ENCODE data around the gene CALN1. TPM values are rescaled to one million over a fixed set of nuclear protein-coding genes. Genes with fewer than 3 reads are reported as not detected.
"Not testable (repeated sequence)": the region's sequence is repeated elsewhere in the genome, so short reads cannot be mapped to it uniquely, and the experiment has no call there.

Gene CALN1
- total RNA-seq, 1 experiment from 2014 or later: not detected

DNA sequence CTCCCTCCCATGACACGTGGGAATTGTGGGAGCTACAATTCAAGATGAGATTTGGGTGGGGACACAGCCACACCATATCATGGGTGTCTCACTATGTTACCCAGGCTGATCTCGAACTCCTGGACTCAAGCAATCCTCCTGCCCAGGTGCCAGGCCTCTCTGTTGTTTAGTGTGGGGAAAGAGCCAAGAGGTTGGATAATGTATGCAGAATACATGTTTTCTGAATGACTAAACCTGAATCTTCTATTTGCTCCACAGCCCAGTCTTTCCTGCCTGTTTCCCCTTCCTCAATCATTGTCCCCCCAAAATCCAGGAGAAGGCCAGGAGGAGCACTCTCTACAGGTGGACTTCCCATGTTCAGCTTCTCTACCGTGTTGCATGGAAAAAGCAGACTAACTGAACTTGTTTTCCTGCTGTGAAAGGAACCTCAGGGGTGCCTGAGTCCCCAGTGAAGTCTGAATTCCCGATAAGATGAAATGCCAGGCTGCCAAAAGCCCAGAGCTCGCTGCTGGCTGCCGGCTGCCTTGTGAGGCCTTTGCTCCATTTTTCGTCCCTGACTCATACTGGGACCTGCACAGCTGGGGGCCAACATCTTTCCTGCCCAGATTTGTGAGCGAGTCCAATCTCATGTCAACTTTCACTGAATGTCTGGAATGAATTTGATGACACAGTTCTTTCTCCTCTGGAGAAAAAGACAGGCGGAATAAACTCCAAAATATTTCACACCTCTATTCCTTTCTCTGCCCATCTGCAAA lies 588.0 kb downstream of the CALN1 start:
- Histone ChIP-seq H3K4me3 (ENCODE audit: low read depth, low read length) (no peak overlapping the region), H3K9me3 (peaks cover 3% of the 10 kb centered on the region; the same call in 1 of the 2 replicates), H3K4me1 (no peaks in the 10 kb centered on the region), H3K36me3 (ENCODE audit: control insufficient read depth, insufficient read depth, low read length) (no peaks in the 10 kb centered on the region), H3K27me3 (replicated peaks; ENCODE audit: control insufficient read depth, insufficient read depth, low read length) (no peaks in the 10 kb centered on the region)
- intact Hi-C loops (cut with micrococcal nuclease; ENCODE audit: unreplicated experiment): no loop called here
- peaks cover 22% of the 10 kb centered on the region for H3K9me3 Mint-ChIP-seq (ENCODE audit: unreplicated experiment)
- ChIA-PET POLR2A (no interaction called here), CTCF (no interaction called here)
- H3K27me3 Mint-ChIP-seq (ENCODE audit: insufficient read depth, unreplicated experiment): no peaks in the 10 kb centered on the region
- H3K4me1 Mint-ChIP-seq (ENCODE audit: low read depth, unreplicated experiment): no peaks in the 10 kb centered on the region
- no peak for DNase-seq
- BruUV-seq (replicated peaks): no TSS peak
- TF ChIP-seq, protein P1, sequence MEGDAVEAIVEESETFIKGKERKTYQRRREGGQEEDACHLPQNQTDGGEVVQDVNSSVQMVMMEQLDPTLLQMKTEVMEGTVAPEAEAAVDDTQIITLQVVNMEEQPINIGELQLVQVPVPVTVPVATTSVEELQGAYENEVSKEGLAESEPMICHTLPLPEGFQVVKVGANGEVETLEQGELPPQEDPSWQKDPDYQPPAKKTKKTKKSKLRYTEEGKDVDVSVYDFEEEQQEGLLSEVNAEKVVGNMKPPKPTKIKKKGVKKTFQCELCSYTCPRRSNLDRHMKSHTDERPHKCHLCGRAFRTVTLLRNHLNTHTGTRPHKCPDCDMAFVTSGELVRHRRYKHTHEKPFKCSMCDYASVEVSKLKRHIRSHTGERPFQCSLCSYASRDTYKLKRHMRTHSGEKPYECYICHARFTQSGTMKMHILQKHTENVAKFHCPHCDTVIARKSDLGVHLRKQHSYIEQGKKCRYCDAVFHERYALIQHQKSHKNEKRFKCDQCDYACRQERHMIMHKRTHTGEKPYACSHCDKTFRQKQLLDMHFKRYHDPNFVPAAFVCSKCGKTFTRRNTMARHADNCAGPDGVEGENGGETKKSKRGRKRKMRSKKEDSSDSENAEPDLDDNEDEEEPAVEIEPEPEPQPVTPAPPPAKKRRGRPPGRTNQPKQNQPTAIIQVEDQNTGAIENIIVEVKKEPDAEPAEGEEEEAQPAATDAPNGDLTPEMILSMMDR (IDR thresholded peaks at IDR 0.05; ENCODE audit: insufficient read depth in 1 of 2, low read depth in 1 of 2, low read length in 1 of 2, severe bottlenecking in 1 of 2, unreplicated experiment in 1 of 2): no peak
- no peak overlapping the region for H3K27ac Mint-ChIP-seq (ENCODE audit: unreplicated experiment)
- H3K4me3 Mint-ChIP-seq (ENCODE audit: unreplicated experiment): no peak overlapping the region
- H3K36me3 Mint-ChIP-seq (ENCODE audit: insufficient read depth, unreplicated experiment): no peaks in the 10 kb centered on the region

DNA sequence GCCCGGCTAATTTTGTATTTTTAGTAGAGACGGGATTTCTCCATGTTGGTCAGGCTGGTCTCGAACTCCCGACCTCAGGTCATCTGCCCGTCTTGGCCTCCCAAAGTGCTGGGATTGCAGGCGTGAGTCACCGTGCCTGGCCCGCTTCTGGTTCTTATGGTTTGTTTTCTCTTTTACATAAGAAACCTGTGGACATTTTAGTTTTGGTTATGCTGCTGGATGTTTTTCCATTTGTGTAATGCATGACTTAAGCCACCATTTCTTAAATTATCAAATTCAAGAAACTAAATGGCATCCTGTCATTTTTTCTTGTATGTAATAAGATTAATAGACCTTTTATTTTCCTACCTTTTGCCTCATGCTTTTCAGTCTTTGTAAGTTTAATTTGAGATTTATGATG lies 589.7 kb downstream of the CALN1 start:
- POLR2A ChIA-PET; BruUV-seq (replicated peaks); DNase-seq; H3K27me3 ChIP-seq (replicated peaks; ENCODE audit: control insufficient read depth, insufficient read depth, low read length); CTCF ChIA-PET; intact Hi-C loops (cut with micrococcal nuclease; ENCODE audit: unreplicated experiment); H3K4me1 Mint-ChIP-seq (ENCODE audit: low read depth, unreplicated experiment); H3K36me3 Mint-ChIP-seq (ENCODE audit: insufficient read depth, unreplicated experiment); H3K9me3 ChIP-seq; H3K4me3 Mint-ChIP-seq (ENCODE audit: unreplicated experiment); H3K4me1 ChIP-seq; H3K4me3 ChIP-seq (ENCODE audit: low read depth, low read length); H3K27me3 Mint-ChIP-seq (ENCODE audit: insufficient read depth, unreplicated experiment); H3K36me3 ChIP-seq (ENCODE audit: control insufficient read depth, insufficient read depth, low read length); H3K27ac Mint-ChIP-seq (ENCODE audit: unreplicated experiment): not testable (repeated sequence)
- peaks cover 22% of the 10 kb centered on the region for H3K9me3 Mint-ChIP-seq (ENCODE audit: unreplicated experiment)

DNA sequence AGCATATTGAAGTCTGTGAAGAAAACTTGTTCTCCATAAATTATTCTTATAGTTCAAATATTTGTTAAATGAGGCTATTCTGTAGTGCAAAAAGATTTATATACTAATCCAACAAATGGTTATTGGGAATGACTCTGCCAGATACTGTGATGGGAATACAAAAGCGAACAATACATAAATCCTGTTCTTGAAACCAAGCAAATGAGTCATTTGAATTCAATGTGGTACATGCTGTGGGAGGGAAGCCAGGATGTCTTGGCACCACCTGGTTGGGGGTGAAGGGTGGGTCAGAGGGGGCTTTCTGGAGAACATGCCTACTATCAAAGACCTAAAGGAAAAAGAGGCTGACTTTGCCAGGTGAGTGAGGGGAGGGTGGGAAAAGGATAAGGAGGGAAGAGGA lies 594.2 kb downstream of the CALN1 start:
- CTCF ChIA-PET: no interaction called here
- intact Hi-C loops (cut with micrococcal nuclease; ENCODE audit: unreplicated experiment): no loop called here

More for the DNA sequence above, 594.2 kb downstream of the CALN1 start:
- Mint-ChIP-seq H3K4me3 (ENCODE audit: unreplicated experiment) (no peak overlapping the region), H3K4me1 (ENCODE audit: low read depth, unreplicated experiment) (no peaks in the 10 kb centered on the region), H3K27me3 (ENCODE audit: insufficient read depth, unreplicated experiment) (no peaks in the 10 kb centered on the region), H3K27ac (ENCODE audit: unreplicated experiment) (no peak overlapping the region), H3K36me3 (ENCODE audit: insufficient read depth, unreplicated experiment) (no peaks in the 10 kb centered on the region), H3K9me3 (ENCODE audit: unreplicated experiment) (peaks cover 24% of the 10 kb centered on the region)
- no peak for DNase-seq
- POLR2A ChIA-PET: no interaction called here
- TF ChIP-seq, protein P1 (IDR thresholded peaks at IDR 0.05; ENCODE audit: insufficient read depth in 1 of 2, low read depth in 1 of 2, low read length in 1 of 2, severe bottlenecking in 1 of 2, unreplicated experiment in 1 of 2): no peak
- H3K4me1 ChIP-seq: no peaks in the 10 kb centered on the region
- H3K27me3 ChIP-seq (replicated peaks; ENCODE audit: control insufficient read depth, insufficient read depth, low read length): no peaks in the 10 kb centered on the region
- H3K9me3 ChIP-seq: peaks cover 3% of the 10 kb centered on the region; the same call in 1 of the 2 replicates
- H3K36me3 ChIP-seq (ENCODE audit: control insufficient read depth, insufficient read depth, low read length): no peaks in the 10 kb centered on the region
- H3K4me3 ChIP-seq (ENCODE audit: low read depth, low read length): no peak overlapping the region
- no TSS peak for BruUV-seq (replicated peaks)

Measured in Caco-2 (cell line).